Gastrocnemius medialis (tissue), 4 donors: ENCODE data around the gene B4GALNT1.

Experiments
- POLR2A ChIP-seq, 2 donors: fragments of 450-650 bp; IDR thresholded peaks; one replicate each; pipeline ENCODE4 v1.6.1; 2017; ENCODE audit warnings: antibody characterized with exemption in 2 of 2, mild to moderate bottlenecking in 2 of 2, moderate library complexity in 2 of 2
- TF ChIP-seq, protein P1 (sequence below), 5 experiments: fragments of 450-650 bp in 3 of 5; fragments of 200-600 bp in 2 of 5; sonication (generic) in 2 of 5; IDR thresholded peaks in 4 of 5; conservative IDR thresholded peaks in 1 of 5; 1 replicate in 4 of 5; 2 replicates in 1 of 5; pipeline ENCODE4 v1.5.1; 2016 to 2019; ENCODE audit warnings: antibody characterized with exemption in 5 of 5, mild to moderate bottlenecking in 3 of 5, moderate library complexity in 3 of 5

DNA sequence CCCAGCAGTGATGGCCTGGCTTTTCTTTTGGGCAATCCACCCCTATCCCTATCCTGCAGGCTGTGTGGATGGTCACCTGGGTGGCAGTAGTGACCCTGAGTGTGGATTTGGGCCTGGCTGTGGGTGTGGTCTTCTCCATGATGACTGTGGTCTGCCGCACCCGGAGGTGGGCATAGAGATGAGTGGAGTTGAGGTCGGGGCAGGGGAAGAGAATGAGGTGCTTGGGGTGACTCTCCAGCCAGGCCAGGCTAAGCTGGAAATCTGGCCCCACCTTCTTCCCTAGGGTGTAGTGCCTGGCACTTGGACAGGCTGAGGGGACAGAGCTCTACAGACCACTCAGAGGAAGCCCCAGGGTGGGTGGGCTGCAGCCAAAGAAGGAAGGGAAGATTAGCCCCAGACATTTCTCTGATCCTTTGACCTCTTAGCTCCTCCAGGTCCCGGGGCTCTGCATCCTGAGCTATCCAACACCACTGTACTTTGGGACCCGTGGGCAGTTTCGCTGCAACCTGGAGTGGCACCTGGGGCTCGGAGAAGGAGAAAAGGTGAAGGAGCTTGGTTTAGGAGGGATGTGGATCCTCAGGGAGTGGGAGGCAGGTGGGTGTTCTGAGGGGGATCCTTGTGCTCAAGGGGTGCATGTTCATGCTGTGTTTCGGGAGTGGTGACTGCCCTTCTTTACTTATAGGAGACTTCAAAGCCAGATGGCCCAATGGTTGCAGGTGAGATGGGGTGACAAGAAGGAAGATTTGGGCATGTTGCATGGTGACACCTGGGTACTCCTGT lies 8.4 kb downstream of the B4GALNT1 start:
- TF ChIP-seq, protein P1, sequence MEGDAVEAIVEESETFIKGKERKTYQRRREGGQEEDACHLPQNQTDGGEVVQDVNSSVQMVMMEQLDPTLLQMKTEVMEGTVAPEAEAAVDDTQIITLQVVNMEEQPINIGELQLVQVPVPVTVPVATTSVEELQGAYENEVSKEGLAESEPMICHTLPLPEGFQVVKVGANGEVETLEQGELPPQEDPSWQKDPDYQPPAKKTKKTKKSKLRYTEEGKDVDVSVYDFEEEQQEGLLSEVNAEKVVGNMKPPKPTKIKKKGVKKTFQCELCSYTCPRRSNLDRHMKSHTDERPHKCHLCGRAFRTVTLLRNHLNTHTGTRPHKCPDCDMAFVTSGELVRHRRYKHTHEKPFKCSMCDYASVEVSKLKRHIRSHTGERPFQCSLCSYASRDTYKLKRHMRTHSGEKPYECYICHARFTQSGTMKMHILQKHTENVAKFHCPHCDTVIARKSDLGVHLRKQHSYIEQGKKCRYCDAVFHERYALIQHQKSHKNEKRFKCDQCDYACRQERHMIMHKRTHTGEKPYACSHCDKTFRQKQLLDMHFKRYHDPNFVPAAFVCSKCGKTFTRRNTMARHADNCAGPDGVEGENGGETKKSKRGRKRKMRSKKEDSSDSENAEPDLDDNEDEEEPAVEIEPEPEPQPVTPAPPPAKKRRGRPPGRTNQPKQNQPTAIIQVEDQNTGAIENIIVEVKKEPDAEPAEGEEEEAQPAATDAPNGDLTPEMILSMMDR (IDR thresholded peaks at IDR 0.05 in 4 of 5, conservative IDR thresholded peaks at IDR 0.05 in 1 of 5), result no peak
- TF ChIP-seq POLR2A (IDR thresholded peaks at IDR 0.05), result no peak
